ENCODE results near the gene ZNRF3.
"Not testable (repeated sequence)": the region's sequence is repeated elsewhere in the genome, so short reads cannot be mapped to it uniquely, and the experiment has no call there.

The ZNRF3 gene

GRCh38 chr22:29037340-29037932 lies 154.1 kb downstream of the ZNRF3 start:
- no peak for DNase-seq (ENCODE audit: low read depth)

DNA sequence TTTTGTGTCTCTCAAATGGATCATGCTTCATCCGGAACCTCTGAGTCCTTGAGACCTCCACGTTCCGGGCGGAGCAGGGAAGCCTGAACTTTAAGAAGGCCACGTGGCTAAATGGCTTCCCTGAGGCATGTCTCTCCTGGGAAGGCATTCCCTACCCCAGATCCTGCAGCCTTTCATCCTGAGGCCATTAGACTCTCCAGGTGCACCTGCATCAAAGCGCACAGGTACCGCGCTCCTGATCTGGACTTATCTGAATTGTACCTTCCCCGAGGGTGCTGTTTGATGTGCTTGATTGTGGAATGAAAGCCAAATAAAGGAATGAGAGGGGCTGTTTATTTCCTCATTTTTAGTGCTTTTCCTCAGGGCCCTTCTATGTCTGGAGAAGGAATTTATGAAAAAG lies 155.8 kb downstream of the ZNRF3 start:
- DNase-seq (ENCODE audit: low read depth): no peak

DNA sequence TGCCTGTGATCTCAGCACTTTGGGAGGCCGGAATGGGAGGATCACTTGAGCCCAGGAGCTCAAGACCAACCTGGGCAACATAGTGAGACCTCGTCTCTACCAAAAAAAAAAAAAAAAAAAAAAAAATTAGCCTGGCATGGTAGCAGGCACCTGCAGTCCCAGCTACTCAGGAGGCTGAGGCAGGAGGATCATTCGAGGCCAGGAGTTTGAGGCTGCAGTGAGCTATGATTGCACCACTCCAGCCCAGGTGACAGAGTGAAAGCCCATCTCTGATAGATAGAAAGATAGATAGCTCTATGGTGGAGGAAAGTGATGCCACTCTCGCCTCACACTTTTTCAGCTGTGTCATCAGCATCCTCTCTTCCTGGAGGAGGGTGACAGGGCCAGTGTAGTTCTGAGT lies 156.3 kb downstream of the ZNRF3 start:
- not testable (repeated sequence) for DNase-seq (ENCODE audit: low read depth)

GRCh38 chr22:29040385-29041275 lies 157.3 kb downstream of the ZNRF3 start:
- DNase-seq (ENCODE audit: low read depth): peak; percentile 74

GRCh38 chr22:29041408-29041807 lies 158.0 kb downstream of the ZNRF3 start:
- DNase-seq (ENCODE audit: low read depth): peak; percentile 37

DNA sequence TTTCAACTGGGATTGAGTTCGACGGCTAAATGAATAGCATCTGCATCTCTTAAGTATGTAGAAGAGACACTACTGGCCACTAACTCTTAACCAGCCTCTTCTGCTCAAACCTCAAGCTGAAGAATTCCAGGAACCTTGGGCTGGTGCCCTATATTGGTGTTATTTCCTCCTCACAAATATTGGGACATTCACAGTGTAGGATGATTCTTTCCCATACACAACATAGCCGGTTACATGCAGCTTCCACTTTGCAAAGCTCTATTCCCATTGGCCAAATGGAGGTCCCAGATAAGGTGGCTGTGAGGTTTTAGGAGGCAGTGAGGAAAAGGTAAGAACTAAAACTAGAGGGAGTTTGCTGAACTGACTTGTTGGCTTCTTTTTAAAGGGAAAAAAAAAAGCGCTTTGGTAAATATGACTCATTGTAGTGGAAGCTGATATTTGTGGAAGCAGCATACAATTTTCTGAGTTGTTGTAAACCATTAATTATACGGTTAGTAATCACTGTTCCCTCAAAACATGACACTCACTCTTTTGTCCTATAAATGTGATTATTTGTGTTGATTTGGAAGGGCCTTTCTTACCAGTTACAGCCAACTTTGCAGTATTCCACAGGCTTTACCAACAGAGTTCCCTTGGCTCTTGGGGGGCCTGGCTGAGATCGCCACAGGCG lies 160.7 kb downstream of the ZNRF3 start:
- no peak for DNase-seq (ENCODE audit: low read depth)

- DNase-seq (ENCODE audit: low read depth): peak; percentile 61
Measured at GRCh38 chr22:29044657-29045176, 161.3 kb downstream of the ZNRF3 start.

GRCh38 chr22:29048822-29049654 lies 165.7 kb downstream of the ZNRF3 start:
- no peak for DNase-seq (ENCODE audit: low read depth)

GRCh38 chr22:29049655-29050263 lies 166.4 kb downstream of the ZNRF3 start:
- DNase-seq (ENCODE audit: low read depth): no peak

DNA sequence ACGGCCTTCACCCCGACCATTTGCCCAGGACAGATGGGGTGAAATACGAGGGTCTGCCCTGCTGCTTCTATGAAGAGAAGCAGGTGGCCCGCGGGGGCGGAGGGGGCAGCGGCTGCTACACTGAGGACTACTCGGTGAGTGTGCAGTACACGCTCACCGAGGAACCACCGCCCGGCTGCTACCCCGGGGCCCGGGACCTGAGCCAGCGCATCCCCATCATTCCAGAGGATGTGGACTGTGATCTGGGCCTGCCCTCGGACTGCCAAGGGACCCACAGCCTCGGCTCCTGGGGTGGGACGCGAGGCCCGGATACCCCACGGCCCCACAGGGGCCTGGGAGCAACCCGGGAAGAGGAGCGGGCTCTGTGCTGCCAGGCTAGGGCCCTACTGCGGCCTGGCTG lies 167.1 kb downstream of the ZNRF3 start:
- no peak for DNase-seq (ENCODE audit: low read depth)

- no peak for DNase-seq (ENCODE audit: low read depth)
Measured at GRCh38 chr22:29053048-29053702, 169.8 kb downstream of the ZNRF3 start.

DNA sequence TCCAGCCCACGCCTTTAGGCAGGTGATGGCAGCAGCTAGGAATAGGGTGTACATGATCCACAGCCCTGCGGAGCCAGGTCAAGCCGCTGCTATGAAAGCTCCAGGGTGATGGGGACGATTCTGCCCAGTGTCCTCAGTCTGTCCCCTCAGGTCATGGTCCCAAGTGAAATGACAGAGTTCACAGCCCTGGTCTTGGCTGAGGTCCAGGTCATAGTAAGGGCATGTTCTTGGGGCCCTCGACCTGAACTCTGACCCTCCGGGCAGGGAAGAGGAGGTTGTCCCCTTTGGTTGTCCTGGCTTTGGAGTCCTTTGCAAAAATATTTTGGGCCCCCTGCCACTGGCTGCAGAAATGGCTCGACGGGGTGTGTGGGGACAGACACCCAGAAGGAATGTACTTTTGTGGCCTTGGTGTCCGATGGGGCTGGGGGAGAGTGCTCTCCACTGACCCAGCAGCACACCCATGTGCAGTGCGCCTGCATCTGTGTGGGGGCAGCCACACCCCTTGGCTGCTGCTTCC lies 170.9 kb downstream of the ZNRF3 start:
- no peak for DNase-seq (ENCODE audit: low read depth)

- DNase-seq (ENCODE audit: low read depth): no peak
Measured at GRCh38 chr22:29055192-29055830, 171.9 kb downstream of the ZNRF3 start.

- no peak for DNase-seq (ENCODE audit: low read depth)
Measured at GRCh38 chr22:29056472-29056871, 173.1 kb downstream of the ZNRF3 start.

DNA sequence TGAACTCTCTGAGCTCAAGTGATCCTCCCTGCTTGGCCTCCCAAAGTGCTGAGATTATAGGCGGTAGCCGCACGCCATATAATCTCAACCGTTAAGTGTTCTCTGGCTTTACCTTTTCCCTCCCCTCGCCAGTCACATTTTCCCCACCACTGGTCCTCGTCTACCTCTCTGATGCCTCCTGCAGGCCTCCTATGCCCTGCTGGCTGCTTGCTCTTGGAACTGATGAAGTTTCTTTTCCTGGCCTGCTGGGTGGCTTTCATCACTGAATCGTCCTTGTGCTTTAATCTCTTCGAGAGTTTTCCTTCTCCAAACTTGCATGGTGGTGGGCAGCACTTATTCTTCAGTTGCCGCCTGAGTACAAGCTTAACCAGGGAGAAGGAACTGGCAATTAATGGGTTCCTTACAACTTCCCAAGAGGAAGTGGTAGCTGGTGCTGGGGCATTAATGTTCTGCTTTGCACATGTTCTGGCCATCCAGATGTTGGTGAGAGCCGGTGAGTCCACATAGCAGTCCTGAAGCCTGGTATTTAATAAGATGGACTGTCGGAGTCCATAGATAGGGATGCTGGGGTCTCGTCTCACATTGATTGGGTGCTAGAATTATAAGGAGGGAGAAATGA lies 177.0 kb downstream of the ZNRF3 start:
- no peak for DNase-seq (ENCODE audit: low read depth)

GRCh38 chr22:29060931-29061330 lies 177.6 kb downstream of the ZNRF3 start:
- no peak for DNase-seq (ENCODE audit: low read depth)

- DNase-seq (ENCODE audit: low read depth): no peak
Measured at GRCh38 chr22:29061773-29062172, 178.4 kb downstream of the ZNRF3 start, which contains the start of gene C22orf31. Gene C22orf31 (minus strand): TSS chr22:29061831. CDS start chr22:29061792, 39 bp downstream.

GRCh38 chr22:29062286-29062821 lies 179.0 kb downstream of the ZNRF3 start:
- DNase-seq (ENCODE audit: low read depth): no peak

GRCh38 chr22:29065468-29066190 lies 182.3 kb downstream of the ZNRF3 start:
- DNase-seq (ENCODE audit: low read depth): no peak
